GM12878 (cell line): ENCODE data around the gene UBE2E1. TPM values are rescaled to one million over a fixed set of nuclear protein-coding genes. Genes with fewer than 3 reads are reported as not detected.

Source experiments
- ATAC-seq: fragments of 200-7000 bp; cut with Tn5 transposase; 3 replicates; pipeline ENCODE4 v1.9.1; 2020; ENCODE audit warnings: mild to moderate bottlenecking, moderate library complexity
- BruUV-seq: library from RNA; stranded (reverse); fragments of 400-500 nt; replicated peaks from 2 replicates; lab custom pipeline; 2021; lab: Mats Ljungman, UMichigan
- CTCF ChIA-PET: fragments of 300-600 bp; sonication (Branson Sonifier 250); formaldehyde crosslinking; extraction: SDS; loops from one replicate; lab custom pipeline; 2021; ENCODE audit warnings: inconsistent platforms; lab: Yijun Ruan, JAX
- POLR2A ChIA-PET: fragments of 350-600 bp; formaldehyde crosslinking; extraction: SDS; loops from one replicate; lab custom pipeline; 2021; ENCODE audit warnings: inconsistent platforms; lab: Charles Lee
- RAD21 ChIA-PET: fragments of 300-600 bp; sonication (Branson Sonifier 250); formaldehyde crosslinking; loops from one replicate; lab custom pipeline; 2023; ENCODE audit warnings: antibody characterized with exemption; ENCODE audit not compliant: unreplicated experiment; lab: Charles Lee
- SMC1A ChIA-PET: fragments of 300-600 bp; sonication (Branson Sonifier 250); formaldehyde crosslinking; loops from one replicate; lab custom pipeline; 2023; ENCODE audit not compliant: unreplicated experiment, uncharacterized antibody; lab: Charles Lee
- DNase-seq: peaks from one replicate; pipeline ENCODE4 v3.0.0-alpha.2; 2011; ENCODE audit warnings: low read depth, low spot score
- FAIRE-seq: peaks from 3 replicates; lab custom pipeline; 2011; peaks lifted over from hg19 to GRCh38; lab: Jason Lieb, UNC
- H2AFZ ChIP-seq: 2 replicates; pipeline ENCODE4 v1.6.0; 2011; ENCODE audit warnings: low read depth, low read length, control low read depth; ENCODE audit not compliant: control insufficient read depth
- H3K27ac ChIP-seq: 2 replicates; pipeline ENCODE4 v1.5.1; 2011; ENCODE audit warnings: control low read depth; ENCODE audit not compliant: control insufficient read depth, insufficient read depth
- H3K27me3 ChIP-seq, 2 experiments: replicated peaks in 1 of 2; 2 replicates each; pipeline versions ENCODE4 v1.6.0 to v1.6.1; 2011; ENCODE audit warnings: low read length in 1 of 2; ENCODE audit not compliant: control insufficient read depth in 2 of 2, insufficient read depth in 2 of 2
- H3K36me3 ChIP-seq, 2 experiments: 2 replicates each; pipeline ENCODE4 v1.5.1; 2011; ENCODE audit warnings: low read length in 1 of 2; ENCODE audit not compliant: control insufficient read depth in 2 of 2, insufficient read depth in 2 of 2
- H3K4me1 ChIP-seq: 2 replicates; pipeline ENCODE4 v1.6.1; 2011; ENCODE audit warnings: mild to moderate bottlenecking, low read length, moderate library complexity, mixed read lengths; ENCODE audit not compliant: control insufficient read depth, insufficient read depth
- H3K4me2 ChIP-seq: 2 replicates; pipeline ENCODE4 v1.6.0; 2011; ENCODE audit warnings: control low read depth; ENCODE audit not compliant: control insufficient read depth, insufficient read depth
- H3K4me3 ChIP-seq: fragments of 200-600 bp; sonication (generic); 2 replicates; pipeline ENCODE4 v1.5.1; 2016
- H3K79me2 ChIP-seq: 2 replicates; pipeline ENCODE4 v1.6.0; 2011; ENCODE audit warnings: low read length; ENCODE audit not compliant: control insufficient read depth, insufficient read depth
- H3K9ac ChIP-seq: 2 replicates; pipeline ENCODE4 v1.8.0; 2011; ENCODE audit warnings: low read length, control low read depth, mixed read lengths; ENCODE audit not compliant: control insufficient read depth, insufficient read depth
- H3K9me3 ChIP-seq: replicated peaks from 3 replicates; pipeline ENCODE4 v1.5.1; 2011; ENCODE audit warnings: mild to moderate bottlenecking, low read length; ENCODE audit not compliant: control insufficient read depth, insufficient read depth
- H4K20me1 ChIP-seq: 2 replicates; pipeline ENCODE4 v1.6.0; 2011; ENCODE audit not compliant: control insufficient read depth, insufficient read depth
- ETV6 ChIP-seq, 2 experiments: fragments of 450-650 bp in 1 of 2; IDR thresholded peaks in 1 of 2; conservative IDR thresholded peaks in 1 of 2; 2 replicates each; pipeline ENCODE4 v1.6.1; 2014; ENCODE audit warnings: antibody characterized with exemption in 1 of 2, borderline replicate concordance in 1 of 2, low read depth in 1 of 2, mild to moderate bottlenecking in 1 of 2, moderate library complexity in 1 of 2
- MEF2B ChIP-seq: fragments of 450-650 bp; IDR thresholded peaks from 2 replicates; pipeline ENCODE4 v1.6.1; 2018; ENCODE audit warnings: mild to moderate bottlenecking, moderate library complexity; ENCODE audit not compliant: partially characterized antibody, poor library complexity, severe bottlenecking
- NFXL1 ChIP-seq: fragments of 450-650 bp; IDR thresholded peaks from 2 replicates; pipeline ENCODE4 v1.6.1; 2017; ENCODE audit warnings: antibody characterized with exemption, mild to moderate bottlenecking, borderline replicate concordance
- NFYB ChIP-seq: IDR thresholded peaks from 2 replicates; pipeline ENCODE4 v1.6.1; 2011; ENCODE audit warnings: low read depth, mild to moderate bottlenecking, low read length, improper control_type of control experiment, moderate library complexity; ENCODE audit not compliant: insufficient read depth
- PML ChIP-seq: IDR thresholded peaks from 2 replicates; pipeline ENCODE4 v1.6.1; 2012; ENCODE audit warnings: low read length, inconsistent platforms
- POLR2A ChIP-seq: IDR thresholded peaks from 2 replicates; pipeline ENCODE4 v1.6.1; 2011; ENCODE audit warnings: low read depth, mild to moderate bottlenecking, low read length
- SMAD1 ChIP-seq: fragments of 450-650 bp; IDR thresholded peaks from 2 replicates; pipeline ENCODE4 v1.6.1; 2018; ENCODE audit warnings: mild to moderate bottlenecking, low read depth; ENCODE audit not compliant: partially characterized antibody
- SREBF2 ChIP-seq: IDR thresholded peaks from 2 replicates; pipeline ENCODE4 v1.6.1; 2012; ENCODE audit warnings: mild to moderate bottlenecking, low read length
- STAT3 ChIP-seq: IDR thresholded peaks from 2 replicates; pipeline ENCODE4 v1.6.1; 2011; ENCODE audit warnings: low read depth, low read length, improper control_type of control experiment
- SUZ12 ChIP-seq: fragments of 200-600 bp; sonication (generic); IDR thresholded peaks from one replicate; pipeline ENCODE4 v1.6.1; 2018; ENCODE audit warnings: antibody characterized with exemption, mild to moderate bottlenecking; ENCODE audit not compliant: unreplicated experiment
- YBX1 ChIP-seq: fragments of 450-650 bp; IDR thresholded peaks from 2 replicates; pipeline ENCODE4 v1.6.1; 2016; ENCODE audit warnings: antibody characterized with exemption
- ZBED1 ChIP-seq: IDR thresholded peaks from 2 replicates; pipeline ENCODE4 v1.6.1; 2016; ENCODE audit warnings: borderline replicate concordance
- WGBS: methylation state at CpG from one replicate; pipeline ENCODE4 v1.1.6; 2016; ENCODE audit warnings: low lambda C conversion rate; ENCODE audit not compliant: insufficient replicate concordance, insufficient coverage; ENCODE audit errors: missing lambda C conversion rate; 5-methylcytosine and 5-hydroxymethylcytosine counted together
- in situ Hi-C: fragments of 300-500 bp; cut with MboI; formaldehyde crosslinking; loops from 9 replicates; pipeline ENCODE4 v1.14.3; 2018; ENCODE audit warnings: mixed read lengths
- intact Hi-C: fragments of 100-400 bp; cut with micrococcal nuclease; formaldehyde crosslinking; loops from one replicate; pipeline ENCODE4 v1.14.2; 2022; ENCODE audit not compliant: unreplicated experiment
- polyA plus RNA-seq, 11 experiments: library from polyadenylated mRNA; depleted of rRNA in 4 of 11; unstranded in 6 of 11; stranded (reverse) in 5 of 11; fragments of >200 nt; fragmentation: Nextera tagmentation in 4 of 11; fragmentation: Illumina TruSeq in 1 of 11; extraction: Ambion mirVana in 4 of 11; extraction: Trizol in 1 of 11; gene quantifications; 1 replicate in 1 of 11; 2 replicates in 10 of 11; pipeline versions ENCODE4 v1.2.1 to v1.2.3, GENCODE V29; 2011 to 2016; ENCODE audit warnings: inconsistent platforms in 2 of 11, missing spikeins in 2 of 11, low read depth in 1 of 11
- total RNA-seq, 4 experiments: library from RNA; depleted of rRNA in 3 of 4; stranded (reverse); fragments of >200 nt in 3 of 4; fragmentation: Illumina TruSeq in 1 of 4; extraction: Trizol in 1 of 4; gene quantifications; 2 replicates each; pipeline versions ENCODE4 v1.2.1 to v1.2.3, GENCODE V29; 2013 to 2021
- TF ChIP-seq, protein P1 (sequence below): IDR thresholded peaks from 2 replicates; pipeline ENCODE4 v1.6.1; 2012; ENCODE audit warnings: improper control_type of control experiment, low read depth, low read length; ENCODE audit not compliant: insufficient replicate concordance
- TF ChIP-seq, protein P2 (sequence below): IDR thresholded peaks from 2 replicates; pipeline ENCODE4 v1.6.1; 2011; ENCODE audit warnings: mild to moderate bottlenecking, low read depth, low read length, moderate library complexity; ENCODE audit not compliant: insufficient replicate concordance
- TF ChIP-seq, protein P3 (sequence below): fragments of 450-650 bp; IDR thresholded peaks from 2 replicates; pipeline ENCODE4 v1.6.1; 2017; ENCODE audit warnings: antibody characterized with exemption, mild to moderate bottlenecking, moderate library complexity

The UBE2E1 gene
- total and polyA plus RNA-seq, 10 of the 15 experiments (the other 5 are each of a cell fraction or from before 2014, with no cell fraction given) = 18.7 to 425 (median 147) TPM

DNA sequence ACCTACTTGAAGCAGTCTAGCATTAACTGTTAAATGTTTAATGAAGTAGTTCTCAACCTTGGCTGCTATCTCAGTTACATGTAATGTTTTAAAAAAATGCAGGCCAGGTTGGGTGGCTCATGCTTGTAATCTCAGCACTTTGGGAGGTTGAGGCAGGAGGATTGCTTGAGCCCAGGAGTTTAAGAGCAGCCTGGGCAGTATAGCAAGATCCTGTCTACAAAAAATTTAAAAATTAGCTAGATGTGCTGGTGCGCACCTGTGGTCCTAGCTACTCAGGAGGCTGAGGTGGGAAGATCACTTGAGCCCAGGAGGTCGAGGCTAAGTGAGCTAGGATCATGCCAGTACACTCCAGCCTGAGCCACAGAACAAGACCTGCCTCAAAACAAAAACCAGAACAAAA is 29.3 kb downstream of the UBE2E1 start:
- in situ Hi-C loops (no loop called here), intact Hi-C loops (no loop called here)
- ChIA-PET CTCF (interaction anchor here (0.7 to 6.6 kb wide), 23 partner anchors 9 to 700 kb away, joined by 3 to 103 read pairs (median 6); no protein-coding TSS in a partner anchor), RAD21 (interaction anchor here (0.6 to 4.4 kb wide), 18 partner anchors 7 to 160 kb away, joined by 3 to 33 read pairs (median 8); partner anchors contain the start of genes NKIRAS1 and RPL15), SMC1A (interaction anchor here (1.0 to 14.1 kb wide), 19 partner anchors 8 to 450 kb away, joined by 3 to 224 read pairs (median 11); no protein-coding TSS in a partner anchor), POLR2A (interaction anchor here (1.2 to 1.6 kb wide), 3 partner anchors 8 to 115 kb away, joined by 3 to 6 read pairs (median 3); no protein-coding TSS in a partner anchor)
- FAIRE-seq = no peak
- Histone ChIP-seq H3K27ac (peak overlapping the region; percentile 2; the same call in 1 of the 2 replicates), H3K9me3 (no peaks in the 10 kb centered on the region), H3K4me2 (no peak overlapping the region), H3K4me3 (no peak overlapping the region), H3K4me1 (peaks cover 52% of the 10 kb centered on the region), H3K9ac (no peak overlapping the region), H4K20me1 (0 out of 2 replicates have a peak, but pooled peaks cover 3% of the 10 kb centered on the region), H3K79me2 (peaks cover 88% of the 10 kb centered on the region), H3K27me3 (no peaks in the 10 kb centered on the region), H3K36me3 (peaks cover 0 to 8% of the 10 kb centered on the region in 2 experiments; a peak in 3 of 4 replicates), H2AFZ (no peak overlapping the region)
- ATAC-seq = no peak
- no TSS peak for BruUV-seq
- no peak for DNase-seq
- 97% methylated on average over 2 of the region's 2 CpGs for WGBS
- TF ChIP-seq SREBF2 = no peak
- TF ChIP-seq PML = no peak
- no peak for TF ChIP-seq STAT3
- TF ChIP-seq ZBED1 = no peak
- no peak for TF ChIP-seq SUZ12
- no peak for TF ChIP-seq SMAD1
- TF ChIP-seq, protein P1, sequence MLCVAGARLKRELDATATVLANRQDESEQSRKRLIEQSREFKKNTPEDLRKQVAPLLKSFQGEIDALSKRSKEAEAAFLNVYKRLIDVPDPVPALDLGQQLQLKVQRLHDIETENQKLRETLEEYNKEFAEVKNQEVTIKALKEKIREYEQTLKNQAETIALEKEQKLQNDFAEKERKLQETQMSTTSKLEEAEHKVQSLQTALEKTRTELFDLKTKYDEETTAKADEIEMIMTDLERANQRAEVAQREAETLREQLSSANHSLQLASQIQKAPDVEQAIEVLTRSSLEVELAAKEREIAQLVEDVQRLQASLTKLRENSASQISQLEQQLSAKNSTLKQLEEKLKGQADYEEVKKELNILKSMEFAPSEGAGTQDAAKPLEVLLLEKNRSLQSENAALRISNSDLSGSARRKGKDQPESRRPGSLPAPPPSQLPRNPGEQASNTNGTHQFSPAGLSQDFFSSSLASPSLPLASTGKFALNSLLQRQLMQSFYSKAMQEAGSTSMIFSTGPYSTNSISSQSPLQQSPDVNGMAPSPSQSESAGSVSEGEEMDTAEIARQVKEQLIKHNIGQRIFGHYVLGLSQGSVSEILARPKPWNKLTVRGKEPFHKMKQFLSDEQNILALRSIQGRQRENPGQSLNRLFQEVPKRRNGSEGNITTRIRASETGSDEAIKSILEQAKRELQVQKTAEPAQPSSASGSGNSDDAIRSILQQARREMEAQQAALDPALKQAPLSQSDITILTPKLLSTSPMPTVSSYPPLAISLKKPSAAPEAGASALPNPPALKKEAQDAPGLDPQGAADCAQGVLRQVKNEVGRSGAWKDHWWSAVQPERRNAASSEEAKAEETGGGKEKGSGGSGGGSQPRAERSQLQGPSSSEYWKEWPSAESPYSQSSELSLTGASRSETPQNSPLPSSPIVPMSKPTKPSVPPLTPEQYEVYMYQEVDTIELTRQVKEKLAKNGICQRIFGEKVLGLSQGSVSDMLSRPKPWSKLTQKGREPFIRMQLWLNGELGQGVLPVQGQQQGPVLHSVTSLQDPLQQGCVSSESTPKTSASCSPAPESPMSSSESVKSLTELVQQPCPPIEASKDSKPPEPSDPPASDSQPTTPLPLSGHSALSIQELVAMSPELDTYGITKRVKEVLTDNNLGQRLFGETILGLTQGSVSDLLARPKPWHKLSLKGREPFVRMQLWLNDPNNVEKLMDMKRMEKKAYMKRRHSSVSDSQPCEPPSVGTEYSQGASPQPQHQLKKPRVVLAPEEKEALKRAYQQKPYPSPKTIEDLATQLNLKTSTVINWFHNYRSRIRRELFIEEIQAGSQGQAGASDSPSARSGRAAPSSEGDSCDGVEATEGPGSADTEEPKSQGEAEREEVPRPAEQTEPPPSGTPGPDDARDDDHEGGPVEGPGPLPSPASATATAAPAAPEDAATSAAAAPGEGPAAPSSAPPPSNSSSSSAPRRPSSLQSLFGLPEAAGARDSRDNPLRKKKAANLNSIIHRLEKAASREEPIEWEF = no peak
- no peak for TF ChIP-seq NFYB
- no peak for TF ChIP-seq MEF2B
- TF ChIP-seq YBX1 = no peak
- TF ChIP-seq POLR2A = no peak
- no peak for TF ChIP-seq NFXL1
- TF ChIP-seq, protein P2, sequence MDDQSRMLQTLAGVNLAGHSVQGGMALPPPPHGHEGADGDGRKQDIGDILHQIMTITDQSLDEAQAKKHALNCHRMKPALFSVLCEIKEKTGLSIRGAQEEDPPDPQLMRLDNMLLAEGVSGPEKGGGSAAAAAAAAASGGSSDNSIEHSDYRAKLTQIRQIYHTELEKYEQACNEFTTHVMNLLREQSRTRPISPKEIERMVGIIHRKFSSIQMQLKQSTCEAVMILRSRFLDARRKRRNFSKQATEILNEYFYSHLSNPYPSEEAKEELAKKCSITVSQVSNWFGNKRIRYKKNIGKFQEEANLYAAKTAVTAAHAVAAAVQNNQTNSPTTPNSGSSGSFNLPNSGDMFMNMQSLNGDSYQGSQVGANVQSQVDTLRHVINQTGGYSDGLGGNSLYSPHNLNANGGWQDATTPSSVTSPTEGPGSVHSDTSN = no peak
- TF ChIP-seq ETV6 (conservative IDR thresholded peaks at IDR 0.05 in 1 of 2, IDR thresholded peaks at IDR 0.05 in 1 of 2; ENCODE audit: borderline replicate concordance in 1 of 2, low read depth in 1 of 2) = no peak
- TF ChIP-seq, protein P3, sequence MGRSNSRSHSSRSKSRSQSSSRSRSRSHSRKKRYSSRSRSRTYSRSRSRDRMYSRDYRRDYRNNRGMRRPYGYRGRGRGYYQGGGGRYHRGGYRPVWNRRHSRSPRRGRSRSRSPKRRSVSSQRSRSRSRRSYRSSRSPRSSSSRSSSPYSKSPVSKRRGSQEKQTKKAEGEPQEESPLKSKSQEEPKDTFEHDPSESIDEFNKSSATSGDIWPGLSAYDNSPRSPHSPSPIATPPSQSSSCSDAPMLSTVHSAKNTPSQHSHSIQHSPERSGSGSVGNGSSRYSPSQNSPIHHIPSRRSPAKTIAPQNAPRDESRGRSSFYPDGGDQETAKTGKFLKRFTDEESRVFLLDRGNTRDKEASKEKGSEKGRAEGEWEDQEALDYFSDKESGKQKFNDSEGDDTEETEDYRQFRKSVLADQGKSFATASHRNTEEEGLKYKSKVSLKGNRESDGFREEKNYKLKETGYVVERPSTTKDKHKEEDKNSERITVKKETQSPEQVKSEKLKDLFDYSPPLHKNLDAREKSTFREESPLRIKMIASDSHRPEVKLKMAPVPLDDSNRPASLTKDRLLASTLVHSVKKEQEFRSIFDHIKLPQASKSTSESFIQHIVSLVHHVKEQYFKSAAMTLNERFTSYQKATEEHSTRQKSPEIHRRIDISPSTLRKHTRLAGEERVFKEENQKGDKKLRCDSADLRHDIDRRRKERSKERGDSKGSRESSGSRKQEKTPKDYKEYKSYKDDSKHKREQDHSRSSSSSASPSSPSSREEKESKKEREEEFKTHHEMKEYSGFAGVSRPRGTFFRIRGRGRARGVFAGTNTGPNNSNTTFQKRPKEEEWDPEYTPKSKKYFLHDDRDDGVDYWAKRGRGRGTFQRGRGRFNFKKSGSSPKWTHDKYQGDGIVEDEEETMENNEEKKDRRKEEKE = no peak
